Keratinocyte (primary cell): ENCODE results near the gene ZFP42. TPM values are rescaled to one million over a fixed set of nuclear protein-coding genes. Genes with fewer than 3 reads are reported as not detected.

Source experiments
- DNase-seq: peaks from one replicate; pipeline ENCODE4 v3.0.0-alpha.2; 2011; ENCODE audit warnings: low read depth, missing footprints, low spot score
- FAIRE-seq: peaks from 2 replicates; lab custom pipeline; 2011; peaks lifted over from hg19 to GRCh38; lab: Jason Lieb, UNC
- H2AFZ ChIP-seq: 2 replicates; pipeline ENCODE4 v1.6.0; 2012; ENCODE audit warnings: low read length, control low read depth, inconsistent platforms; ENCODE audit not compliant: control insufficient read depth
- H3K27ac ChIP-seq: 2 replicates; pipeline ENCODE4 v1.5.1; 2011; ENCODE audit warnings: low read length; ENCODE audit not compliant: control insufficient read depth, insufficient read depth
- H3K27me3 ChIP-seq: 3 replicates; pipeline ENCODE4 v1.6.0; 2011; ENCODE audit warnings: low read length; ENCODE audit not compliant: control insufficient read depth, insufficient read depth; ENCODE audit errors: extremely low read depth
- H3K36me3 ChIP-seq, 2 experiments: 2 replicates in 1 of 2; 3 replicates in 1 of 2; pipeline ENCODE4 v1.5.1; 2011; ENCODE audit warnings: low read length in 2 of 2, mild to moderate bottlenecking in 1 of 2; ENCODE audit not compliant: control insufficient read depth in 2 of 2, insufficient read depth in 2 of 2; ENCODE audit errors: extremely low read depth in 1 of 2
- H3K4me1 ChIP-seq: 3 replicates; pipeline ENCODE4 v1.5.1; 2011; ENCODE audit warnings: low read length; ENCODE audit not compliant: control insufficient read depth, insufficient read depth; ENCODE audit errors: extremely low read depth
- H3K4me2 ChIP-seq: 3 replicates; pipeline ENCODE4 v1.6.0; 2011; ENCODE audit warnings: low read depth, low read length; ENCODE audit not compliant: control insufficient read depth, insufficient read depth; ENCODE audit errors: extremely low read depth
- H3K4me3 ChIP-seq, 3 experiments: fragments of 200-600 bp in 1 of 3; sonication (generic) in 1 of 3; 2 replicates in 2 of 3; 3 replicates in 1 of 3; pipeline ENCODE4 v1.5.1; 2011 to 2016; ENCODE audit warnings: low read length in 3 of 3, mild to moderate bottlenecking in 3 of 3, control low read depth in 2 of 3, inconsistent platforms in 1 of 3, low read depth in 1 of 3, mixed read lengths in 1 of 3, mixed run types in 1 of 3, moderate library complexity in 1 of 3; ENCODE audit not compliant: control insufficient read depth in 2 of 3, insufficient read depth in 2 of 3; ENCODE audit errors: extremely low read depth in 1 of 3
- H3K79me2 ChIP-seq: 2 replicates; pipeline ENCODE4 v1.6.0; 2012; ENCODE audit warnings: low read length; ENCODE audit not compliant: control insufficient read depth, insufficient read depth
- H3K9ac ChIP-seq: 3 replicates; pipeline ENCODE4 v1.6.0; 2011; ENCODE audit warnings: low read length; ENCODE audit not compliant: control insufficient read depth, insufficient read depth; ENCODE audit errors: extremely low read depth
- H3K9me1 ChIP-seq: 3 replicates; pipeline ENCODE4 v1.6.0; 2011; ENCODE audit warnings: low read length; ENCODE audit not compliant: control insufficient read depth, insufficient read depth; ENCODE audit errors: extremely low read depth
- H3K9me3 ChIP-seq: 2 replicates; pipeline ENCODE4 v1.5.1; 2012; ENCODE audit warnings: low read depth, low read length; ENCODE audit not compliant: control insufficient read depth
- H4K20me1 ChIP-seq: 3 replicates; pipeline ENCODE4 v1.6.0; 2011; ENCODE audit warnings: low read length; ENCODE audit not compliant: control insufficient read depth, insufficient read depth; ENCODE audit errors: extremely low read depth
- CTCF ChIP-seq, 3 experiments: IDR thresholded peaks in 1 of 3; conservative IDR thresholded peaks in 1 of 3; optimal IDR thresholded peaks in 1 of 3; 2 replicates in 2 of 3; 3 replicates in 1 of 3; pipeline versions ENCODE3 to v1.5.1; 2011; ENCODE audit warnings: low read length in 3 of 3, mild to moderate bottlenecking in 3 of 3, moderate library complexity in 2 of 3, control low read depth in 1 of 3, inconsistent platforms in 1 of 3; ENCODE audit not compliant: insufficient read depth in 2 of 3; ENCODE audit errors: extremely low read depth in 1 of 3
- EZH2 ChIP-seq: IDR thresholded peaks from one replicate; pipeline ENCODE4 v1.6.1; 2012; ENCODE audit warnings: inconsistent platforms, mild to moderate bottlenecking, low read length, moderate library complexity
- dilution Hi-C: fragments of 300-500 bp; cut with MboI; formaldehyde crosslinking; loops from one replicate; pipeline ENCODE4 v1.7.0; 2020; ENCODE audit warnings: low sequenced_read_pairs; ENCODE audit not compliant: extremely low pct_ligation_motif_present
- polyA plus RNA-seq, 5 experiments: library from polyadenylated mRNA; depleted of rRNA in 3 of 5; stranded (reverse) in 3 of 5; stranded (forward) in 1 of 5; unstranded in 1 of 5; fragments of >200 nt; gene quantifications; 1 replicate in 1 of 5; 2 replicates in 3 of 5; 3 replicates in 1 of 5; pipeline versions ENCODE4 v1.2.1 to v1.2.3, GENCODE V29; 2011 to 2012; ENCODE audit warnings: missing spikeins in 2 of 5, low read depth in 1 of 5, low replicate concordance in 1 of 5

ZFP42 gene
- polyA plus RNA-seq, 1 donor (not counting 4 experiments of a cell fraction or from before 2014, with no cell fraction given): 3.1 TPM

GRCh38 chr4:187983746-187984145 lies 11.8 kb upstream of the ZFP42 start:
- FAIRE-seq: no peak
- H3K27me3 ChIP-seq: no peaks in the 10 kb centered on the region
- H4K20me1 ChIP-seq: no peaks in the 10 kb centered on the region
- no peak for DNase-seq
- H3K27ac ChIP-seq: no peak overlapping the region
- no peak overlapping the region for H3K4me3 ChIP-seq
- dilution Hi-C loops: no loop called here
- H3K79me2 ChIP-seq: no peaks in the 10 kb centered on the region
- H2AFZ ChIP-seq: no peak overlapping the region
- H3K36me3 ChIP-seq: no peaks in the 10 kb centered on the region
- H3K9me3 ChIP-seq: no peaks in the 10 kb centered on the region
- H3K9ac ChIP-seq: no peak overlapping the region
- TF ChIP-seq CTCF (optimal IDR thresholded peaks at IDR 0.05 in 1 of 3, IDR thresholded peaks at IDR 0.05 in 1 of 3, conservative IDR thresholded peaks at IDR 0.05 in 1 of 3; ENCODE audit: extremely low read depth in 1 of 3, insufficient read depth in 2 of 3, low read length in 3 of 3): no peak
- no peak for TF ChIP-seq EZH2
- no peaks in the 10 kb centered on the region for H3K9me1 ChIP-seq
- H3K4me1 ChIP-seq: no peaks in the 10 kb centered on the region
- H3K4me2 ChIP-seq: no peak overlapping the region

GRCh38 chr4:187992971-187993370 lies 2.6 kb upstream of the ZFP42 start:
- no peaks in the 10 kb centered on the region for H3K9me1 ChIP-seq
- H3K4me1 ChIP-seq: no peaks in the 10 kb centered on the region
- H3K27me3 ChIP-seq: no peaks in the 10 kb centered on the region
- no peaks in the 10 kb centered on the region for H3K79me2 ChIP-seq
- TF ChIP-seq EZH2 (no peak), CTCF (optimal IDR thresholded peaks at IDR 0.05 in 1 of 3, IDR thresholded peaks at IDR 0.05 in 1 of 3, conservative IDR thresholded peaks at IDR 0.05 in 1 of 3; ENCODE audit: extremely low read depth in 1 of 3, insufficient read depth in 2 of 3, low read length in 3 of 3) (no peak)
- H3K27ac ChIP-seq: no peak overlapping the region
- no peaks in the 10 kb centered on the region for H3K36me3 ChIP-seq
- H4K20me1 ChIP-seq: no peaks in the 10 kb centered on the region
- H3K9me3 ChIP-seq: no peaks in the 10 kb centered on the region
- no peak overlapping the region for H3K9ac ChIP-seq
- no peak overlapping the region for H3K4me2 ChIP-seq
- dilution Hi-C loops: no loop called here
- no peak for FAIRE-seq
- no peak overlapping the region for H2AFZ ChIP-seq
- no peak for DNase-seq
- no peak overlapping the region for H3K4me3 ChIP-seq
